Colonic mucosa (tissue), 4 donors: ENCODE results near the gene STYX. TPM values are rescaled to one million over a fixed set of nuclear protein-coding genes. Genes with fewer than 3 reads are reported as not detected.
A peak's percentile ranks its signal among the peaks of the same experiment; 100 is the strongest.

Experiments
- DNase-seq: peaks from one replicate; pipeline ENCODE4 v3.0.0-alpha.2; 2020
- H3K27ac ChIP-seq: fragments of 200-600 bp; one replicate; pipeline ENCODE4 v1.8.0; 2021
- H3K27me3 ChIP-seq: fragments of 200-600 bp; one replicate; pipeline ENCODE4 v1.8.0; 2021
- H3K36me3 ChIP-seq: fragments of 200-600 bp; one replicate; pipeline ENCODE4 v1.8.0; 2021
- H3K4me1 ChIP-seq: fragments of 200-600 bp; one replicate; pipeline ENCODE4 v1.8.0; 2021; ENCODE audit warnings: mild to moderate bottlenecking
- H3K4me3 ChIP-seq: fragments of 200-600 bp; one replicate; pipeline ENCODE4 v1.8.0; 2021
- H3K9ac ChIP-seq, 2 donors: one replicate each; pipeline ENCODE4 v1.7.0; 2013; ENCODE audit warnings: control low read depth in 2 of 2, low read depth in 2 of 2, low read length in 2 of 2
- H3K9me3 ChIP-seq: fragments of 200-600 bp; one replicate; pipeline ENCODE4 v1.8.0; 2021
- CTCF ChIP-seq: fragments of 200-600 bp; IDR thresholded peaks from one replicate; pipeline ENCODE4 v1.8.0; 2022; ENCODE audit warnings: antibody characterized with exemption, mild to moderate bottlenecking
- intact Hi-C: fragments of 100-400 bp; cut with DNase I; formaldehyde crosslinking; loops from one replicate; pipeline ENCODE4 v1.14.1; 2022
- total RNA-seq, 2 donors: library from RNA; stranded (reverse); fragmentation: NEBNext Ultra II Directional in 1 of 2; extraction: Animal tissue kit (Norgen Biotek cat#: 25700) in 1 of 2; gene quantifications; one replicate each; pipeline ENCODE4 v1.2.1, GENCODE V29; 2021
- donor health status: healthy.
- donor health status: DM: no; HTN: no; CAD: no.
- donor health status: DM: no; HTN: no; CAD: no.

The STYX gene
- total RNA-seq, 2 donors from 2014 or later, result 7.4 to 11.2 TPM

DNA sequence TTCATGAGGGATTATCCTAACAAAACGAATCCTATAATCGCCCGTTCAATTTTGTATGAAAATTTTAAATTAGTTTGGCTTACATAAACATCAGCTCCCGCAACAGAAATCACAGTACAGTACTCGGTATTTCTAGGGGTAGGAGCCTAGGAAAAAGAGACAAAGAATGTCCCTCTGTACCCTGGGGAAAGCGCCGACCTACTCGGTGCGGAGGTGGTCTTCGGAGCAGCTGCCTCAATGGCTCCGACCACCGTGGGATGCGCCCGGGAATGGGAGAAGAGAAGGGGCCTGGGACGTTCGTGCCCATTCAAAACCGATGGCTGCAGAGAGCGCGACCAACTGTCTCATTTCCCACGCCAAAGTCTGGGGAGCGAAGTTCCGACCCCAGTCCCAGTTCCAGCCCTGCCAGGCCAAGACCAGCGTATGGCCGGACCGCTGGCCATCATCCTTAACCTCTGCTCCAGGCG is 60.8 kb downstream of the STYX start:
- Histone ChIP-seq H3K4me1 (no peaks in the 10 kb centered on the region), H3K27ac (peak overlapping the region; percentile 89), H3K9ac (peak overlapping the region; percentile 81 to 86), H3K36me3 (no peaks in the 10 kb centered on the region), H3K4me3 (peak overlapping the region; percentile 77), H3K27me3 (no peaks in the 10 kb centered on the region), H3K9me3 (no peaks in the 10 kb centered on the region)
- intact Hi-C loops, result no loop called here
- DNase-seq, result no peak
- TF ChIP-seq CTCF, result no peak

- TF ChIP-seq CTCF, result no peak
- peak; percentile 87 for DNase-seq
- Histone ChIP-seq H3K4me3 (peak within 1 kb of the TSS; percentile 77), H3K36me3 (no peaks in the 10 kb centered on the region), H3K9ac (peak within 1 kb of the TSS; percentile 81 to 86), H3K4me1 (no peaks in the 10 kb centered on the region), H3K27me3 (no peaks in the 10 kb centered on the region), H3K27ac (peak within 1 kb of the TSS; percentile 89), H3K9me3 (no peaks in the 10 kb centered on the region)
- intact Hi-C loops, result no loop called here
These were observed 61.5 kb downstream of the STYX start, which contains the start of gene GNPNAT1 for GRCh38 chr14:52791223-52792096. TSS of gene GNPNAT1 (minus strand) at chr14:52791607. CDS start at chr14:52784650, 6,957 bp downstream.

- Histone ChIP-seq H3K9ac (peak overlapping the region; percentile 34 to 53), H3K27ac (peak overlapping the region; percentile 89), H3K4me1 (no peaks in the 10 kb centered on the region), H3K4me3 (peak overlapping the region; percentile 77), H3K9me3 (no peaks in the 10 kb centered on the region), H3K36me3 (no peaks in the 10 kb centered on the region), H3K27me3 (no peaks in the 10 kb centered on the region)
- no peak for TF ChIP-seq CTCF
- intact Hi-C loops, result no loop called here
- no peak for DNase-seq
These were observed 62.1 kb downstream of the STYX start for GRCh38 chr14:52792097-52792415.

GRCh38 chr14:52793061-52793460 is 63.1 kb downstream of the STYX start:
- no peaks in the 10 kb centered on the region for H3K36me3 ChIP-seq
- intact Hi-C loops, result no loop called here
- H3K9ac ChIP-seq, result no peak overlapping the region
- no peak for TF ChIP-seq CTCF
- H3K4me1 ChIP-seq, result no peaks in the 10 kb centered on the region
- no peak overlapping the region for H3K4me3 ChIP-seq
- no peaks in the 10 kb centered on the region for H3K9me3 ChIP-seq
- no peaks in the 10 kb centered on the region for H3K27me3 ChIP-seq
- no peak overlapping the region for H3K27ac ChIP-seq
- no peak for DNase-seq

DNA sequence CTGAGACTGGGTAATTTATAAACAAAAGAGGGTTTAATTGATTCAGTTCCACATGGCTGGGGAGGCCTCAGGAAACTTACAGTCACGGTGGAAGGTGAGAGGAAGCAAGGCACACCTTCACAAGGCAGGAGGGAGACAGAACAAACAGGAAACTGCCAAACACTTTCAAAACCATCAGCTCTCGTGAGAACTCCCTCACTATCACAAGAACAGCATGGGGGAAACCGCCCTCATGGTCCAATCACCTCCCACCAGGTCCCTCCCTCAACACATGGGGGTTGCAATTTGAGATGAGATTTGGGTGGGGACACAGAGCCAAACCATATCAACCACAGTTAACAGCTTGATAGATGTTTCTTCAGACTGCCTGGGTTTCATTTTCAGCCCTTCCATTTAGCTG is 67.7 kb downstream of the STYX start:
- DNase-seq, result no peak
- Histone ChIP-seq H3K9ac (no peak overlapping the region), H3K27ac (no peak overlapping the region), H3K9me3 (no peaks in the 10 kb centered on the region), H3K27me3 (no peaks in the 10 kb centered on the region), H3K4me3 (no peak overlapping the region), H3K36me3 (no peaks in the 10 kb centered on the region), H3K4me1 (no peaks in the 10 kb centered on the region)
- intact Hi-C loops, result no loop called here
- TF ChIP-seq CTCF, result no peak
